ENCODE data around the gene MGMT.

GRCh38 chr10:129655679-129656031, 188.6 kb downstream of the MGMT start:
- TF ChIP-seq POLR2A (IDR thresholded peaks at IDR 0.05) (no peak), CTCF (IDR thresholded peaks at IDR 0.05) (no peak)
